HG03025 (cell line): Measurements from ENCODE around the gene JDP2.

Source experiments
- ATAC-seq: cut with Tn5 transposase; IDR thresholded peaks from one replicate; pipeline ENCODE4 v1.9.1; 2021; ENCODE audit warnings: mild to moderate bottlenecking, moderate library complexity; ENCODE audit not compliant: unreplicated experiment, low FRiP score

The JDP2 gene

DNA sequence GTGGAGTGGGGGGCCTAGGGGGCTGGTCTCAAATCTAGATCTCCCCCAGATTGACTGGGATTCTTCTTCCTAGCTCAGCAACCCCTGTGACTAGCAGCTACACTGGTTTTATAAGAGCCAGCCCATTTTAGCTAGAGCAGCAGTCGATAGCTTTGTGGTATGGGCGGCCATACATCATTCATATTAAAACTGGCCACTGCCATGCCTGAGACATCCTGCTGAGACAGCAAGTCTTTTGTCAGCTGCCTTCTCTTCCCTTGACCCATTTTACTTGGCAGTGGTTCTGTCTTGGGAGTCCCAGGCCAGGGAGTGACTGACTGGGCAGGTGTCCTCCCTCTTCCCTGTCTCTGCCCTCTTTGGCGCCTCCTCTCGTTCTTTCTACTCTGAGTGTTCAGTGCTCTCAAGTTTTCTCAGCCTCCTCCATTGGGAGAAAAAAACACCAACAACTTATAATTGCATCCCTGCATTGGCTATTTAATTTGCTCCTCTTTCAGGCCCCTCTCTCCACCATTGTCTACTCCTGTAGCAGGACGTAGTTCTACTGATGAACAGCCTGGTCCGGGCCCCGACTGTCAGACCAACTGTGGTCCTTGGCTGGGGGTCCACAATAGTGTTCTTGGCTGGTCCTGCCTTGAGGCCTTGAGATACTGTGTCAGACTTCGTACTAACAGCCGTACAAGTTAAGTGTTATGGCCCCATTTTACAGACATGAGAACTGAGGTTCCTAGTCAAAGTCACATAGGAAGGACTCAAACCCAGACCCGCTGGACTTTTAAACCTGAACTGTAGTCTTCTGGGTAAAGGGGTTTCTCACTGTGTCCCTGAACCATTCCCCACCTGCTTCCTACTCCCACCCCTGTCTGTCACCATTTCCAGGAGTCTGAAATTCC, 18.3 kb upstream of the JDP2 start:
- ATAC-seq = no peak

GRCh38 chr14:75411214-75411540, 16.6 kb upstream of the JDP2 start:
- no peak for ATAC-seq

DNA sequence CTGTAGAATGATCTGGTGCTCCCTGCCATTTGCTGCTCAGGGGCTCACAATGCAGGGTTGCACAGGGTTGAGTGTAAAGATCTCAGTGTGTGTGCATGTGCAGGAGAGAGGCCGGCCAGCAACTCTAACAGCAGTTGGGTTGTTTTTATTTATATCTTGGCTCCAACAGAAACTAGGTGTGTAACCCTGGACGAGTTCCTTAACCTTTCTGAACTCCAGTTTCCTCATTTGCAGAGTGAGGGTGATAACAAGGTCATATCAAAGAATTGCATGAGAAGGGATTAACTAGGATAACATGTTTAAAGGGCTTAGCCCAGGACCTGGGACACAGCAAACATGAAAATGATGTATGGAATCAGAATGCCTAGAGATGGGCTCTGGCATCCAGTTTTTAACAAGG, 14.8 kb upstream of the JDP2 start:
- ATAC-seq = no peak

- ATAC-seq = no peak
Measured at GRCh38 chr14:75417674-75418073, 10.1 kb upstream of the JDP2 start.

DNA sequence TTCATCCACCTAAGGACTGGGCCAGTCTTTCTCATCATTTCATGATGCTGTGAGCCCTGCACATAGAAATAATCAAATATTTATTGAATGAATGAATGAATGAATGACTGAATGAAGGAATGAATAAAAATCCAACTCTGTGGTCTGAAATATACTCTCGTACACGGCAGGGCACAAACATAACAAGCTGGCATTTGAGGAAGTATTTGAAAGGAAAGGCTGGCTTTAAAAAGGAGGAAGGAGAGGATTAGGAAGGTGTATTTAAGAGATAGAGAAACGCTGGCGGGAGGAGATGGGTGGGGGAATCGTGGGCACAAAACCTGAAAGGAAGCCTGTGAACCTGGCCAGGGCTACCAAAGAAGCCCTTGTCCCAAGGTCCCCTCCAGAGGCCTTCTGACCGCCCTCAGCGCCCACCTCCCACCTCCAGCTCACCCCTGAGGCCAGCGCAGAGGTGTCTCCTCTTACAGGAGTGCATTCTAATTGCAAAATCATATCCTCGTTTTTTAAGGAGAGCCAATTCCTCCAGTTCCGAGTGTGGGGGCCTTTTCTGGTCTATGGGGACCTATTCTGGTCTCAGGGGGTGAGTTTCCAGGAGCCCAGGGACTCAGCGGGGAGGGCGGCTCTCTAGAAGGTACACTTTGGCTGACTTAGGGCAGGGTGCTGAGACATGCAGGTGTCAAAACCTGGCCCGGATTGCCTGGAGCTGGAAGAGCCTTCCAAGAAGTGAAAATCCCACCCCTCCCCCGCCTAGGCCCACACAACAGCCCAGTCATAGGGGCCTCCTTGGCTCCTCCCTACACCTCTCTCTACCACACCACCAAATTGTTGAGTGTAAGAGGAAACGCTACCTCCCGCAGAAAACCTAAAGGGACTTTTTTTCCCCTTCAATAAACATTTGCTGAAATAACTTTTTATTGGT, 8.7 kb upstream of the JDP2 start:
- ATAC-seq = no peak

DNA sequence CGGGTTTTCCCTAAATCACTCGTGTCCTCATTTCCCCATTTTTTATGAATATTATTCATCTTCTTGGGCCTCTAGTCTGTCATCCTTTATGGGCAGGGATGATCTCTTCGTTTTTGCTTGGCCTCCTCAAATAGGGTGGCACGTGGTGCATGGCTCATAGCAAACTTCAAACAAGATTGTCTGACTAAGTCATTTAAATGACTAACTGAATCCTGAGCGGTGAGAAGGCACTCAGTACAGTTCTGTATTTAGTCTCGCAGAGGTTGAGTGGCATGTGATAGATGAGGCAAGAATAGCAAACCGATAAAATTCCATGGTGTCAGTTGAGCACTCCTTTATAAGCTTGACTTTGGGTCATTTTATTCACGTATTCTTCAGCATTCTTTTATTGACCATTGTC, 5.7 kb upstream of the JDP2 start:
- ATAC-seq = no peak

DNA sequence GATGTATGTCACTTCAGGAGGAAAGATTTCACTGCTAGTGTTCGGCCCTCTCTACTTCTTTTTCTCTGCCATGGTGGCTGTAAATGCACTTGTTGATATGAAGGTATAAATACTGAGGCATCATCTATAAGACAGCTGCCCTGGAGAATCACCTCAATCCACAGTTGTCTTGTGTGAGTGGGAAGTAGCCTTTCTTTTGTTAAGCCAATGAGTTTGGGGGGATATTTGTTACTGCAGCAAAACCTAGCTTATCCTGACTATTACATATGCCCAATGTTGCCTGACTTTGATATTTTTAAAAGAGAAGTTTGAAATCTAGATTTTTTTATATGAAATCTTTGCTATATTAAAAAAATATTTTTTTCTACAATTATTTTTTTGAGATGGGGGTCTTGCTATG, 3.3 kb upstream of the JDP2 start:
- ATAC-seq = no peak

DNA sequence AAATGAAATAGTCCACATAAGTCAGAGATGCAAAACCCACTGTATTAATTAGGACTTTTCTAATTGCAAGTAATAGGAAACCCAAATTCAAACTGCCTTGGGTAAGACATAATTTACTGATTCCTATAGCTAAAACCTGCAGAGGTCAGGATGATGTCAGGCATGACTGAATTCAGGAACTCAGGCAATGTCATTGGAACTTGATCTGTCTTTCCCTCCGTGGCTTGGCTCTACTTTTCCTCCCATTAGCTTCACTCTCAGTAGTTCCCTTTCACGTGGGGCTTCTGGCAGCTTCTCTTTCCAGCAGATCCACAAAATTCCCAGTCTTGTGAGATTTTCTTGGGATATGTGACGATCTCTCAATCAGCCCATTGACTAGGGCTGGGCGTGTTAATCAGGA, 2.4 kb upstream of the JDP2 start:
- no peak for ATAC-seq

DNA sequence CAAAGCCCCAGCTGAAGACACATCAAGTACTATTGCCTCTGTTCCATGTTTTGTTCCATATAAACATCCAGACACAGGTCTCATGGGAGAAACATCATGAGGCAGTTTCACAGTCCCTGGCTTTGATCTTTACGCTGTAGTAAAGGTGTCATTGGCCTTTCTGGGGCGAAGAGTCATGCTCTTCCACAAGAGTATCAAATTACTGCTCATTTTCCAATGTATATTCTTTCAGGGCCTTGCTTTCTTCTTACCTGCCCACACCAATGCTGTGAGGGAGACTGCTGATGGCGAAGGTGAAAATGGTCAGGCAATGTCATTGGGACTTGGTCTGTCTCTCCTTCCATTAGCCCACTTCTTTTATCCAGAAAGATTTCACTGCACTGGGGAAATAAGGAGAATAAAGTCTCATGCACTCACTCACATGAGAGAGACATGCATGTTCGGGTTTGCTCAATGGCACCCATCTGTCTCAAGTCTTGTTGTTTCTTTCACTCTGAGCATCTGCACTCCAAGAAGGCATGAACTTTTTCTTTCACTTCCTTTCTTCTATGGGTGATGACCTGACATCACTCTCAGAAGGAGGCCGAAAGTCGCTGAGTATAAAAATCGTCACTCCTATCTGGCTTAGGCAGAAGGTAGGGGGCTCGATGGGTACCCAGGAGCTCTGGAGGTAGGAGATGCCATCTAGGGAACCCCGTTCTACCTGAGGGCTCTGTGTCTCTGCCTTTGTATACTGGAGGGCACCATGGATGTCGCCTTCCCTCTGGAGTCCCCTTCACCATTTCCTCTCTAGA, 1.3 kb upstream of the JDP2 start:
- peak; percentile 55 for ATAC-seq

- ATAC-seq = peak; percentile 28
Measured at GRCh38 chr14:75427126-75427481, 718 bp upstream of the JDP2 start.

DNA sequence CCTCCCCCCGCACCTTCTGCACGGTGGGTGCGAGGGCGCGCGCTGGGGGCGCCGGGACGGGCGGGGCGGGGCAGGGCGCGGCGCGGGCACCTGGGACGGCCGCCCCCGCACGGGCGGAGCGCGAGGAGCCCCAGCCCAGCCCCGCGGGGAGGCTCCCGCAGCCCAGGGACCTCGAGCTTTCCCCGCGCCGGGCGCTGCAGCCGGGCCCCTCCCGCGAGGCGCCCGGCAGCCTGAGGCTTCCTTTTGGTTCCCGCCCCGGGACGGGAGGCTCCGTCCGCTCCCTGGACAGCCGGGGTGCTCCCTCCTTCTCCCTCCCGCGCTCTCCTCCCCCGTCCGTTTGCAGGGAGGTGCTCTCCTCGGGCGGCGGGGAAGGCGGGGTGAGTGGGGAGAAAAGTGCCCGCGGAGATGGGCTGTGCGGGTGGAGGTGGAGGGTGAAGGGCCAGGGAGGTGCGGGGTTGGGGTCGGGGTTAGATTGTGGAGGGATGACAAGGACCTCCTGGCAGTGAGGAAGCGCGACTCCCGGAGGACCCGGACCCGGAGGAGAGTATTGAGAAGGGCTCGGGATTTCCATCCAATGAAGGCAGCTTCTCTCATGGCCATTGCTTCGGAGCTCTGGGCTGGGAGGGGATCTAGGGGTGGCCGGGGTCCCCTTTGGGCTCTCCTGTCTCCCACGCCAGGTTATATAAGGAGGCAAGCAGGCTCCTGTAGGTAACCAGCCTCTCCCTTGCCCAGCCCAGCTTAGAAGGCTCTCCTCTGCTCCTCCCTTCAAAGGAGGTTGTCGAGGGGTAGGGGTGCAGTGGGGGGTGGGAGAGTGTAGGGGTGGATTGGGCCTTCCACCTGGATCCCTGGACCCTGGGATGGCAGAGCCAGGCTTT, 645 bp downstream of the JDP2 start:
- ATAC-seq = no peak

DNA sequence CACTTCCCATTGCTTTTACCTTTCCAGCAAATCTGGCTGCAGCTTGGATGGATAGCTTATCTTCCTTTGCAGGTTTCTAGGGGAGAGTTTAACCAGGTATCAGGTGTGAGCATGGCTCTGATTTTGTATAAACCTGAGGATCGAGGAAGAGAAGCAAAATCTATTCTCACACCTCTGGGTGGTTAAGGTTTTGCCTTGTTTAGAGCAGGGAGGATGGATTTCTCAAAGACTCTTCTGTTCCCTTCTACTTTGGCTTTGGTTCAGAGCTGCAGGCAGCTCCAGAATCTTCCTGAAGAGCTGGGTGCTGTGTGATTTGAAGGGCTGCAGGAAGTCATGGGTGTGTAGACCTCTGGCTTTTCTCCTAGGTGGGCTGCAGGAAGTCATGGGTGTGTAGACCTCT, 1.7 kb downstream of the JDP2 start:
- ATAC-seq = no peak

- no peak for ATAC-seq
Measured at GRCh38 chr14:75430116-75430515, 2.3 kb downstream of the JDP2 start.

- ATAC-seq = no peak
Measured at GRCh38 chr14:75430526-75430925, 2.7 kb downstream of the JDP2 start.

GRCh38 chr14:75430976-75431375, 3.2 kb downstream of the JDP2 start:
- no peak for ATAC-seq

DNA sequence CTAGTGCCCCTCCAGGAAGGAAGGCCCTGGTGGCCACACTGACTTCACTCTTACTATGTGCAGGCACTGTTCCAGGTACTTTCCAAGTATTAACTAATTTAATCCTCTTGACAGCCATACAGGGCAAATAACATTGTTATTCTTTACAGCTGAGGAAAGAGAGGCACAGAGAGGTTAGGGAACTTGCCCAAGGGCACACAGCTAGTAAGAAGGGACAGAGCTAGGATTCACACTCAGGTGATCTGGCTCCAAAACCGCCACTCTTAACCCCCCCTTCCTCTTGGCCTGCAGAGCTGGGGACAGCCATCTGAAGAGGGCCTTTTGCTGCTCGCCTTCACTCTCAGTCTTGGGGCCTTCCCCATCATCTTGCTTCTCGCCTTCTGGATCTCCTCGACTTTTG, 4.0 kb downstream of the JDP2 start:
- ATAC-seq = no peak

GRCh38 chr14:75432411-75432810, 4.6 kb downstream of the JDP2 start:
- ATAC-seq = no peak

GRCh38 chr14:75433631-75434071, 5.8 kb downstream of the JDP2 start:
- ATAC-seq = no peak

GRCh38 chr14:75434138-75434889, 6.5 kb downstream of the JDP2 start:
- ATAC-seq = no peak
